Activated T-helper 17 cell treated with anti-CD3 and anti-CD28 coated beads, Interleukin-2, amount 50 U/mL, for 72 hours (primary cell): ENCODE results near the gene GRAP. TPM values are rescaled to one million over a fixed set of nuclear protein-coding genes. Genes with fewer than 3 reads are reported as not detected.
"Not testable (repeated sequence)": the region's sequence is repeated elsewhere in the genome, so short reads cannot be mapped to it uniquely, and the experiment has no call there.

Experiments
- ATAC-seq: fragments of 150-1000 bp; cut with Tn5 transposase; replicated peaks from 2 replicates; pipeline ENCODE4 v1.10.0; 2021; ENCODE audit warnings: mild to moderate bottlenecking, moderate library complexity
- H3K27ac Mint-ChIP-seq: one replicate; pipeline ENCODE4 v1.8.0; 2022; ENCODE audit warnings: mixed read lengths
- H3K27me3 Mint-ChIP-seq: one replicate; pipeline ENCODE4 v1.8.0; 2022; ENCODE audit warnings: mixed read lengths
- H3K36me3 Mint-ChIP-seq: one replicate; pipeline ENCODE4 v1.8.0; 2022; ENCODE audit warnings: low read depth, mild to moderate bottlenecking, mixed read lengths
- H3K4me1 Mint-ChIP-seq: one replicate; pipeline ENCODE4 v1.8.0; 2022; ENCODE audit warnings: mixed read lengths
- H3K4me3 Mint-ChIP-seq: one replicate; pipeline ENCODE4 v1.8.0; 2022; ENCODE audit warnings: mild to moderate bottlenecking, mixed read lengths
- H3K9me3 Mint-ChIP-seq: one replicate; pipeline ENCODE4 v1.8.0; 2022; ENCODE audit warnings: mixed read lengths
- total RNA-seq, 2 donors: library from RNA; stranded (reverse); gene quantifications; one replicate each; pipeline ENCODE4 v1.2.3, GENCODE V29; 2022

GRAP gene
- 10 to 100 TPM; 13.1 to 14.4 TPM for total RNA-seq

DNA sequence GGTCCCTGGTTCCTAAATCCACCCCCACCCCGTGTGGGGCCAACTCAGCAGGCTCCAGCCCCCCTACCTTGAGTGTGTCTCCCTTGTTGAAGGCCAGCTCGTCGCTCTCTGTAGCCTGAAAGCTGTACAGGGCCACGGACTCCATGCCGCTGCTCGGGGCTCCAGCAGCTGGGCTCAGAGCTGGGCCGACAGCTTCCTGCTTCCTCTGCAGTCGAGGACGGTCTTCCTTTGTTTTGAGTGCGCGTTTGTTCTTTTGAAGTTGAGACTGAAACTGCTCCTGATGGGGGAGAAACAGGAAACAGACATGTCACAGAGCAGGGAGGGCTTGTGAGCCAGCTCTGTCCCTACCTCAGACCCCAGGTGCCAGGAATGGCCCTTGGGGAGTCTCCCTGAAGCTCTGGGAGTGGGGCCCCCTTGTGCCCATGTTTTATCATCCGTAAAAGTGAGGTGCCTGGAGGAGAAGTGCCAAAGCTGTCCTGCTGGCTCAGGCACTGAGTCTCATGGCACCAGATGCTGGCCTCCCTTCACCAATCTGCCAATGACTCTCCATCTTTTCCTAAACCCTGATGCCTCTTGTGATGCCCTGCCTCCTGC lies at the start of gene GRAP:
Gene GRAP (minus strand): TSS at position 176 of the 594 bp plus-strand sequence. CDS start 31 bp downstream, at position 145.
- H3K36me3 Mint-ChIP-seq, H3K4me3 Mint-ChIP-seq, H3K27ac Mint-ChIP-seq, H3K4me1 Mint-ChIP-seq, H3K27me3 Mint-ChIP-seq, H3K9me3 Mint-ChIP-seq: not testable (repeated sequence)
- peak; percentile 83 for ATAC-seq

DNA sequence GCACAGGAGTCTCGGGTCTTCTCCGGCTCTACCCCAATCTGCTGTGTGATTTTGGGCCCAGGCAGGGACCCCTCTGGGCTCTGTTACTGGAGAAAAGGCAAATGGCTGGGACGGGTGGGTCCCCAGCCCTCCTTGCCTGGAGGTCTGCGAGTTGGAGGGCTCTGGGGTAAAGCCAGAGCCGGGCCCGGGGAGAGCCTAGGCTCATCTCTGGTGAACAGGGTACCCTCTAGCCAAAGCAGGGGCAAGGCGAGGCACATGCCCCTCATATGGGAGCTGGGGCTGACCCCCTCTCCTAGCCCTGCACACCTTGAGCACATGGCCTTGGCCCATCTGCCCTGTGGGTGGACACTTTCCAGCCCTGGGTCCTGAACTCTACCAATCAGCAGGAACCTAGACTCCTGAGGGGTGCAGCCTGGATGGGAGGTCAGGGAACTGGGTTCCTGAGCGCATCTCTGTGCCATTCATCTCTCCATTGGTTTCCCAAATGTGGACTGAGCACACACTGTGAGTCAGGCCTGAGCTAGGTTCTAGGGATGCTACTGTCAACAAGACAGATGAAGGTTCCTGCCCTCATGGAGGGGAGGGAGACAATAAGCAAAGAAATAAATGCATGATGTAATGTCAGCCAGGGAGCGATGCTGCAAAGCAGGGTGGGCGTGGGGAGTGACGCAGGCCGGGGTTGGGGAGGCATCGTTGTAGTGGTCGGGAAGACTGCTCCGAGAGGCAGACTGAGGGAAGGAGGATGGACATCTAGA lies 47.1 kb upstream of the GRAP start:
- not testable (repeated sequence) for H3K9me3 Mint-ChIP-seq, H3K27ac Mint-ChIP-seq, H3K4me3 Mint-ChIP-seq, H3K36me3 Mint-ChIP-seq, H3K4me1 Mint-ChIP-seq, H3K27me3 Mint-ChIP-seq, ATAC-seq

DNA sequence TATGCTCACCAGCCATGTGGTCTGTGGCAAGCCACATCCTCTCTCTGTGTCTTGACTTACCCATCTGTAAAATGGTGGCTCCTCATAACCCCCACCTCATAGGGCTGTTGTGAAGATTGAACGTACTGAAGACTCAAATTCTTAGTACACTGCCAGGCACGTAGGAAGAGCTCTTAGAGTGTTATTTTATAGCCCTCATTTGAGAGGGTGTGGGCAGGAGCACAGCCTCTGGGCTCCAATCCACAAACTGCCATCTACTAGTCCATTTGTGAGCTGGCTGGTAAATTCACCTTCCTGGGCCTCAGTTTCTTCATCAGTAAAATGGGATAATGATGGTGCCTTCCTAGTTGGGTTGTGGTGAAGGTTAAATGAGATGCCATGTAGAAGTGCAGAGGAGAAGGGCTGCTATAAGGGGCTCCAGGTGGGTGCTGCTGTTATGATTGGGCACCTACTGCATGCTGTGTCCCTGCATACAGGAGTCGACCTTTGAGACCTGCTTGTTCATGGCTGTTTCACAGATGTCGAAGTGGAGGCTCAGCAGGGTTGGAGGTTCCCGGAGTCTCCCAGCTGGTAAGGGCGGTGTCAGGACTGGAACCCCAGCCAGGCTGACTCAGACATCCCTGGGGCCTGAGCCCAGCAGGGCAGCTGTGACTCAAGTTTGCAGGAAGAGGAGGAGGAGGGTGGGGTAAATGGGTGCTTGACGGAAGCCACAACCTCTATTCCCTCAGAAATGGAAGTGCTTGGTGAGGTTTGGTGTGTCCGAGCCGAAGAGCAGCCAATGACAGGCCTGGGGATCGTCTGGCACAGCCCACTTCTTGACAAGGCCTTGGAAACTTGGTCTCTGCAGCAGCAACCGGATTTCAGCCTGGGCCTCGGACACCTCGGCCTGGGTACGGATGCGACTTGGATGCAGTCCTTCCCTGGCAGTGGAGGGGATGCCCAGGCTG lies 46.3 kb upstream of the GRAP start:
- H3K27ac Mint-ChIP-seq, H3K4me3 Mint-ChIP-seq, H3K27me3 Mint-ChIP-seq, H3K9me3 Mint-ChIP-seq, H3K36me3 Mint-ChIP-seq, H3K4me1 Mint-ChIP-seq: not testable (repeated sequence)
- ATAC-seq = peak; percentile 18

DNA sequence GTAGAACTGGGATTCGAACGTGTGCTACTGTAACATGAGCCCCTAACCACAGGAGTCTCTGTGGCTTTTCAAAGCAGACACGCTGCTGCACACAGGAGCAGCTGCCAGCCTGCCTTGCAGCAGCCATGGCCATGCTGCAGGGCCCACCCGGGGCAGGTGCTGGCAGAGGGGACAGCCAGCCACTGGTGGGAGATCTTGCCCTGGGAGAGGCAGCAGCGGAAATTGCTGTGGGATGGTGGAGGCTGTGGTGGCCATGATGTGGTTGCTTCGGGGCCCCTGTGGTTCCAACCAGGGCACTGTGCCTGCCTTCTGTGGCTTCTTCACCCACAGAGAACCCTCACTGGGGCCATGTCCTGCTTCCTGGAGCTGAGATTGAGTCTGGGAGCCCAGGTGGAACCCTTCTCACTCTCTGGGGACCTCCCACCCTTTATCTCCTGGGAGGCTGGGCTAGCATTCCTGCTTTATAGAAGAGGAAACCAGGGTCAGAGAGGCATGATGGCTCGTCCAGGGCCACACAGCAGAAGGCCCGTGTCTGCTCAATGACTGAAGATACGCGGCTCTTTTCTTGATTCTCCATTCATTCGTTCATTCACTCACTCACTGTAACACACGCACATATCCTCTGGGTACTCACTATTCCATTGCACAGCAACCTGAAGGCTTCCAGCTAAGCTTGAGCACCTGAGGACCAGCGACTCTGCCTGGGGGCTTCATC lies 43.5 kb upstream of the GRAP start:
- H3K27ac Mint-ChIP-seq = not testable (repeated sequence)

DNA sequence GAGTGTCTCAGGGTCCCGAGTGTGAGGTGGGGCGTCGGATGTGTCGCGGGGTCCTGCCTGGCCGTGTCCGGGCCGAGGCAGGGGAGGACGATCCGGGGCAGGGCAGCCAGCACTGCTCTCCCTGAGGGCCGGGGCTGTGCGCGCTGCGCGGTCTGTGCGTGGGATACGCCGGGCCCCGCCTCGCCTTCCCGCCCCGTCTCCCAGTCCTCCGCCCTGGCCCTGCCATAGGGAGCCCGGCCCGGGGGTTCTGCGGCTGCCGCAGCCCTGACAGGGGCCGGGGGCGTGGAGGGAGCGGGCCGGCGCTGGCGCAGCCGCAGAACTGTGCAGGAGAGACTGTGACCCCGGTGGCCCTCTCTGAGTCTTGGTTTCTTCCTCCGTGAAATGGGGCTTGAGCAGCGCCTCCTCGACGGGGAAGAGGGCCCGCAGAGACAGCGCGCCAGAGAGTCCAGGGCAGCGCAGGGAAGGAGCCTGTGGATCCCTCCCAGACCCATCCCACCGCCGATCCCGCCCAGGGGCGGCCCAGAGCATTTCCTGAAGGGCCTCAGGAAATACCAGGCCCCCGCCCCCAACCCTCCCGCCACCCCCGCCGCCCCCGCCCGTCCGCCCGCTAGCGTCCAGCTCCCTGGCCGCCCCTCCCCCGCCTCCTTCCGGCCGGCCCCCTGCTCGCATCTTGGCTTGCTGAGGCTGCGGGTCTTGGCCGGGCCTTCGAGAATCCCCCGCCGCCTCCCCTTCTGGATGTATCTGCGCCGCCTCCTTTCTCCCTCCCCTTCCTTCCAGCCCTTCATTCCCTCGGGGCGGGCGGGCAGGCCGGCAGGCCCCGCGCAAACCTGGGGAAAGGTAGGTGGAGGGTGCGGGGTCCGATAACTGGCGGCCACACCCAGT lies 42.3 kb upstream of the GRAP start:
- not testable (repeated sequence) for H3K9me3 Mint-ChIP-seq, H3K36me3 Mint-ChIP-seq, H3K4me1 Mint-ChIP-seq, H3K27ac Mint-ChIP-seq, H3K4me3 Mint-ChIP-seq, H3K27me3 Mint-ChIP-seq
- peak; percentile 33 for ATAC-seq

More for the DNA sequence above, 43.5 kb upstream of the GRAP start:
- not testable (repeated sequence) for H3K27me3 Mint-ChIP-seq, H3K4me1 Mint-ChIP-seq, H3K4me3 Mint-ChIP-seq, H3K36me3 Mint-ChIP-seq, H3K9me3 Mint-ChIP-seq
- peak; percentile 55 for ATAC-seq

DNA sequence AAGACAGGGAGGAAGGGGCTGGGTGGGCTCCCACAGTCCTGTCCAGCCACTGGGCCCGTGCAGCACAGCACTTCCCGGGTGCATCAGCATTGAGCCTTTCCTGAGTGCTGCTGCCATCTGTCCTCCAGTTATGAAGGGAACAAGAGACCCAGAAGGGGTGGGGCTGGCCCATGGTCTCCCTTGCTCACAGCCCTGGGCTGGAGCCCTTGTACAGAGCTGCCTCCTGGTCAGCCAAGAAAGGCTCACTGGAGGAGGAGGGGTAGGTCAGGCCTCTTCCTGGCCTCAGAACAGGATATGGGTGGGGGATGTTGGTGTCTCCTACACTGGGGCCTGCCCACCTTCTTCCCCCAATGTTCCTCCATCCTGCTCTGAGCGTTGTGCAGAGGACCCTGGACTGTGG lies 30.6 kb upstream of the GRAP start:
- not testable (repeated sequence) for H3K27ac Mint-ChIP-seq, H3K4me3 Mint-ChIP-seq, H3K36me3 Mint-ChIP-seq, ATAC-seq, H3K4me1 Mint-ChIP-seq, H3K27me3 Mint-ChIP-seq, H3K9me3 Mint-ChIP-seq

DNA sequence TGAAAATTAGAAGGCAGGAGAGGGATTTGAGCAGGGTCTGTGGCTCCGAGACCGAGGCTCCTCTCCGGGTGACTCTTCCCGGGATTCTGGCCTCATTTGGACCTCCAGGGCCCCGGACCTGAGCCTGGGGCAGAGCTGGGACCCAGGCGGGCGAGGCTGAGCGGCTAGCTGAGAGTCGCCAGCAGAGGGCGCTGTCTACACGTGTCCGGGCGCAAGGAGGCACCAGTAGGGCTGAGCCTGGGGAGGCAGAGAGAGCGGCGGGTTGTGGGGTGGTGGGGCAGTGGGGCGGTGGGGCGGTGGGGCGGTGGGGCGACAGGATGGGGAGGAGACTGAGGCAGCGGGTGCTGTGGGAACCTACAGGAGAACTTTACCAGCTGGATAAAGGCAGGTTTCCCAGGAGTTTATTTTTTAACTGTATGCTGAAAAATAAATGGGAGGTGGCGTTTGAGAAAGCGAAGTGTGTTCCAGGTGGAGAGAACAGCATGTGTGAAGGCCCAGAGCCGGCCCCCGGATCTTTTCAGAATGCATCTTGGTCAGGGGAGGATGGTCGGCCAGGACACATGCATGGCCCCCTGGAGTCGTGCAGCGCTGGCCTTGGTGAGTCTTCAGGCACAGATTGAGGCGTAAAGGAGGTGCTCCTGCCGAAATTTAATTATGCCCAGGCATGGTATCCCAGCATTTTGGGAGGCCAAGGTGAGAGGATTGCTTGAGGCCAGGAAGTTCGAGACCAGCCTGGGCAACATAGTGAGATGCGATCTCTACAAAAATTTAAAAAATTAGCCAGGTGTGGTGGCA lies 29.8 kb upstream of the GRAP start:
- not testable (repeated sequence) for H3K9me3 Mint-ChIP-seq, H3K36me3 Mint-ChIP-seq, H3K4me3 Mint-ChIP-seq, H3K27ac Mint-ChIP-seq, H3K4me1 Mint-ChIP-seq, H3K27me3 Mint-ChIP-seq
- peak; percentile 97 for ATAC-seq

DNA sequence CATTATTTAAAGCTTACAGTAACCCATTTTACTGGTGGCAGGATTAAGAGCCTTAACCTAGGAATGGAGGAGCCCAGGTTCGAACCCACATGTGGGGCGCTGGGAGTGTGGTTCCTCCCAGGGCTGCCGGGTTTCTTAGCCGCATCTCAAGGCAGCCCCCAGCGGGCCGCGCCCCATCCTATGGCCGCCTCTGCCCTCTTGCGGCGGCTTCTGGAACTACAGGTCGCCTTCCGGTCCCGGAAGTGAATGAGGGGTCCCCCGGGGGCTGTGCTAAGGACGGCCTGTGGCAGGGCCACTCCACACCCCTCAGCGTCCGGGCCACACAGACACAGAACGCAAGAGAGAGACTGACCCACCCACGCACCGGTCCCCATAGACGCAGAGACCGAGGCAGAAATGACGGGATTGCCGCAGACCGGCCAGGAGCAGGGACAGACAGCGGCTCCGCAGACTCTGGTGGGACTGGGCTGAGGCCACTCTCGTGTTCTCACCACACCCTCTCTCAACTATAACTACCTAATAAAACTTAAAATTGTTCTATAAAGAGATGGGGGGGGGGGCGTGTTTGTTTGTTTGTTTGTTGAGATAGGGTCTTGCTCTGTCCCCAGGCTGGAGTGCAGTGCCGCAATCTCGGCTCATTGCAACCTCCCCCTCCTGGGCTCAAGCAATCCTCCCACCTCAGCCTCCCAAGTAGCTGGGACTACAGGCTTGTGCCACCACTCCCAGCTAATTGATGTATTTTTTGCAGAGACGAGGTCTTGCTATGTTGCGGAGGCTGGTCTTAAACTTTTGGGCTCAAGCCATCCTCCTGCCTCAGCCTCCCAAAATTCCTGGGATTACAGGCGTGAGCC lies 23.8 kb upstream of the GRAP start:
- not testable (repeated sequence) for H3K4me1 Mint-ChIP-seq, H3K36me3 Mint-ChIP-seq, H3K9me3 Mint-ChIP-seq, H3K27me3 Mint-ChIP-seq, H3K4me3 Mint-ChIP-seq, H3K27ac Mint-ChIP-seq
- ATAC-seq = peak; percentile 97

DNA sequence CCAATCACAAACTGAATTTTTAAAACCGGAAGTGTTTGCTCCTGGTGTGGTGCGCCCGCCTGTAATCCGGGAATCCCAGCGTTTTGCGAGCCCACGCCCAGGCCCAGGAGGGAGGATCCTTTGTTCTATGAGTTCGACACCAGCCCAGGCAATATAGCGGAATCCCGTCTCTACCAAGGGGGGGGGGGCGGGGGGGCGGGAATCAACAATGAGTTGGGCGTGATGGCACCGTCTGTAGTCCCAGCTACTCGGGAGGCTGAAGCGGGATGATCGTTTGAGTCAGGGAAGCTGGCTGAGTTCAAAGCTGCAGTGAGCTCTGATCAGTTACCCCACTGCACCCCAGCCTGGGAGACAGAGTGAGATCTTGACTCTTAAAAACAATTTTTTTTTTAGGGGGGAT lies 17.6 kb upstream of the GRAP start:
- H3K36me3 Mint-ChIP-seq, H3K27ac Mint-ChIP-seq, H3K4me3 Mint-ChIP-seq, H3K4me1 Mint-ChIP-seq, H3K27me3 Mint-ChIP-seq, H3K9me3 Mint-ChIP-seq, ATAC-seq: not testable (repeated sequence)

DNA sequence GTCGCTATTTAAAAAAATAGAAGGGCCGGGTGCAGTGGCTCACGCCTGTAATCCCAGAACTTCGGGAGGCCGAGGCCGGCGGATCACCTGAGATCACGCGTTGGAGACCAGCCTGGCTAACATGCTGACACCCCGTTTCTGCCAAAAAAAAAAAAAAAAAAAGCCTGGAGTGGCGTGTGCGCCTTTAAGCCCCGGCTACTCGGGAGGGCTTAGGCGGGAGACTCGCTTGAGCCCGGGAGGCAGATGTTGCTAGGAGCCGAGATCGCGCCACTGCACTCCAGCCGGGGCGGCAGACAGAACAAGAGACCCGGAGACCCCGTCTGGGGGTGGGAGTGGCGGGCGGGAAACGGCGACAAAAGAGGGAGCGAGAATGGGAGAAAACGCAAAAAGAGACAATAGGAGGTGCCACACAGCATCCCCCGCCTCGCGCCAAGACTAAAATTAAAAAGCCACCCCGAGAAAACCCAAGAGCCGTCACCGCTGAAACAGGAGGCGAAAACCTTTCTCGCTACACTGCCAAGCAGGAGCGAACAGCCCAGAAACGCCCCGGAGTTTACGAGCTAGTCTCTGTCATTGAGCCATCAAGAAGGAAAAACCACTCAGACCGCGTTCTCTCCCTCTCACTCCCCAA lies 16.7 kb upstream of the GRAP start:
- not testable (repeated sequence) for H3K36me3 Mint-ChIP-seq, H3K27me3 Mint-ChIP-seq, H3K9me3 Mint-ChIP-seq, H3K4me1 Mint-ChIP-seq
- peak; percentile 23 for ATAC-seq
- H3K27ac Mint-ChIP-seq = peak overlapping the region; percentile 78
- peak overlapping the region; percentile 28 for H3K4me3 Mint-ChIP-seq

DNA sequence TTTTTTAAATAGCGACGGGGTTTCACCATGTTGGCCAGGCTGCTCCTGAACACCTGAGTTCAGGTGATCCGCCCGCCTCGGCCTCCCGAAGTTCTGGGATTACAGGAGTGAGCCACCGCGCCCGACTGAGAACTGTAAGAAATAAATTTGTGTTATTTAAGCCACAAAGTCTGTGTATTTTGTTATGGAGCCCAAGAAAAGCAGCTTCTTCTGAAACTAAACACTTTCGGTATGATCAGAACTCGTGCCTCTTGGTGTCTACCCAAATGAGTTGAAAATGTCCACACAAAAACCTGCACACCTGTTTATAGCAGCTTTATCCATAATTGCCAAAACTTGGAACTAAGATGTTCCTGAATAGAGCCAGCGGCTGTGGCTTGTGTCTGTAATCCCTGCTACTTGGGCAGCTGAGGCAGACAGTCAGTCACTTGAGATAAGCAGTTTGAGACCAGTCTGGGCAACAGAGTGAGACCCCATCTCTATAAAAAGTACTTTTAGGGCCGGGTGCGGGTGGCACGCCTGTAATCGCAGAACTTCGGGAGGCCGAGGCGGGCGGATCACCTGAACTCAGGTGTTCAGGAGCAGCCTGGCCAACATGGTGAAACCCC lies 16.1 kb upstream of the GRAP start:
- H3K27me3 Mint-ChIP-seq, H3K9me3 Mint-ChIP-seq, H3K4me3 Mint-ChIP-seq, H3K36me3 Mint-ChIP-seq, H3K4me1 Mint-ChIP-seq: not testable (repeated sequence)
- ATAC-seq = peak; percentile 88
- peak overlapping the region; percentile 78 for H3K27ac Mint-ChIP-seq
